Liver (tissue), 9 donors: ENCODE results near the gene TIPRL. TPM values are rescaled to one million over a fixed set of nuclear protein-coding genes. Genes with fewer than 3 reads are reported as not detected.

Experiments used
- DNase-seq: peaks from one replicate; pipeline ENCODE4 v3.0.0-alpha.2; 2017; ENCODE audit warnings: low spot score
- H3K27ac ChIP-seq, 2 donors: one replicate each; pipeline ENCODE4 v1.7.0; 2013; ENCODE audit warnings: inconsistent platforms in 2 of 2, low read length in 2 of 2, control low read depth in 1 of 2, low read depth in 1 of 2, mild to moderate bottlenecking in 1 of 2
- H3K27me3 ChIP-seq, 4 donors: one replicate each; pipeline versions ENCODE4 v1.6.1 to v1.7.0; 2013; ENCODE audit warnings: low read length in 3 of 4, inconsistent platforms in 1 of 4, mild to moderate bottlenecking in 1 of 4, moderate library complexity in 1 of 4; ENCODE audit not compliant: control insufficient read depth in 4 of 4, insufficient read depth in 4 of 4
- H3K36me3 ChIP-seq, 4 donors: one replicate each; pipeline versions ENCODE4 v1.6.1 to v1.7.0; 2013; ENCODE audit warnings: low read length in 3 of 4, mild to moderate bottlenecking in 3 of 4, low read depth in 1 of 4, moderate library complexity in 1 of 4; ENCODE audit not compliant: control insufficient read depth in 4 of 4, insufficient read depth in 3 of 4
- H3K4me1 ChIP-seq, 4 donors: one replicate each; pipeline versions ENCODE4 v1.6.1 to v1.7.0; 2013; ENCODE audit warnings: low read length in 3 of 4, mild to moderate bottlenecking in 3 of 4, moderate library complexity in 1 of 4; ENCODE audit not compliant: control insufficient read depth in 4 of 4, insufficient read depth in 4 of 4
- H3K4me3 ChIP-seq, 3 donors: one replicate each; pipeline versions ENCODE4 v1.6.1 to v1.7.0; 2013; ENCODE audit warnings: low read length in 3 of 3, control low read depth in 1 of 3, low read depth in 1 of 3, mild to moderate bottlenecking in 1 of 3
- H3K9ac ChIP-seq, 2 donors: one replicate each; pipeline ENCODE4 v1.7.0; 2013; ENCODE audit warnings: low read length in 2 of 2, mild to moderate bottlenecking in 2 of 2, moderate library complexity in 2 of 2, control low read depth in 1 of 2, low read depth in 1 of 2
- H3K9me3 ChIP-seq, 4 donors: one replicate each; pipeline versions ENCODE4 v1.6.1 to v1.7.0; 2013; ENCODE audit warnings: low read length in 3 of 4; ENCODE audit not compliant: control insufficient read depth in 4 of 4
- EGR1 ChIP-seq, 2 donors: IDR thresholded peaks; 2 replicates each; pipeline ENCODE4 v1.6.1; 2016 to 2018; ENCODE audit warnings: antibody characterized with exemption in 2 of 2, low read depth in 2 of 2
- FOXA1 ChIP-seq: IDR thresholded peaks from 2 replicates; pipeline ENCODE4 v1.6.1; 2016; ENCODE audit warnings: antibody characterized with exemption
- GABPA ChIP-seq, 2 donors: IDR thresholded peaks in 1 of 2; conservative IDR thresholded peaks in 1 of 2; 2 replicates each; pipeline ENCODE4 v1.6.1; 2016; ENCODE audit warnings: antibody characterized with exemption in 2 of 2, mild to moderate bottlenecking in 1 of 2, moderate library complexity in 1 of 2
- HNF4A ChIP-seq, 2 donors: conservative IDR thresholded peaks; 2 replicates each; pipeline ENCODE4 v1.6.1; 2016; ENCODE audit warnings: antibody characterized with exemption in 2 of 2, mild to moderate bottlenecking in 2 of 2
- HNF4G ChIP-seq: IDR thresholded peaks from 2 replicates; pipeline ENCODE4 v1.6.1; 2016; ENCODE audit warnings: antibody characterized with exemption
- JUND ChIP-seq, 2 donors: IDR thresholded peaks; 2 replicates each; pipeline ENCODE4 v1.6.1; 2016; ENCODE audit warnings: antibody characterized with exemption in 2 of 2
- NR2F2 ChIP-seq: IDR thresholded peaks from 2 replicates; pipeline ENCODE4 v1.6.1; 2016; ENCODE audit warnings: antibody characterized with exemption
- RAD21 ChIP-seq, 2 donors: IDR thresholded peaks; 2 replicates each; pipeline ENCODE4 v1.6.1; 2016; ENCODE audit warnings: antibody characterized with exemption in 2 of 2, mild to moderate bottlenecking in 2 of 2
- RXRA ChIP-seq, 2 donors: IDR thresholded peaks; 2 replicates each; pipeline ENCODE4 v1.6.1; 2017 to 2018; ENCODE audit warnings: antibody characterized with exemption in 2 of 2, mild to moderate bottlenecking in 1 of 2
- SP1 ChIP-seq: IDR thresholded peaks from 2 replicates; pipeline ENCODE4 v1.6.1; 2018; ENCODE audit warnings: antibody characterized with exemption, mild to moderate bottlenecking
- TAF1 ChIP-seq: conservative IDR thresholded peaks from 2 replicates; pipeline ENCODE4 v1.6.1; 2016; ENCODE audit warnings: antibody characterized with exemption, mild to moderate bottlenecking
- YY1 ChIP-seq: IDR thresholded peaks from 2 replicates; pipeline ENCODE4 v1.6.1; 2016; ENCODE audit warnings: antibody characterized with exemption, mild to moderate bottlenecking
- WGBS: extraction: QIAGEN DNeasy Blood & Tissue Kit; methylation state at CpG from one replicate; pipeline ENCODE4 v1.1.7; 2013; 5-methylcytosine and 5-hydroxymethylcytosine counted together
- polyA plus RNA-seq, 2 donors: library from polyadenylated mRNA; stranded (reverse) in 1 of 2; unstranded in 1 of 2; fragments of 200-250 nt in 1 of 2; fragments of >200 nt in 1 of 2; fragmentation: Nextera tagmentation in 1 of 2; extraction: Ambion mirVana in 1 of 2; gene quantifications; one replicate each; pipeline versions ENCODE4 v1.2.1 to v1.2.3, GENCODE V29; 2013 to 2015
- total RNA-seq, 2 donors: library from RNA; depleted of rRNA; stranded (reverse); fragments of >200 nt; gene quantifications; one replicate each; pipeline ENCODE4 v1.2.3, GENCODE V29; 2014
- TF ChIP-seq, protein P1 (sequence below): IDR thresholded peaks from 2 replicates; pipeline ENCODE4 v1.6.1; 2016; ENCODE audit warnings: antibody characterized with exemption
- TF ChIP-seq, protein P2 (sequence below): fragments of 150-350 bp; IDR thresholded peaks from 2 replicates; pipeline ENCODE4 v1.5.1; 2017; ENCODE audit warnings: improper control_type of control experiment, low read depth, low read length; ENCODE audit not compliant: missing input control
- TF ChIP-seq, protein P3 (sequence below): IDR thresholded peaks from 2 replicates; pipeline ENCODE4 v1.6.1; 2016; ENCODE audit warnings: antibody characterized with exemption
- TF ChIP-seq, protein P4 (sequence below): IDR thresholded peaks from 2 replicates; pipeline ENCODE4 v1.6.1; 2016; ENCODE audit warnings: antibody characterized with exemption, mild to moderate bottlenecking
- donor health status: healthy.
- donor health status: healthy.
- donor health status: healthy.
- donor health status: healthy.
- donor health status: healthy.

The TIPRL gene
- total and polyA plus RNA-seq, 4 donors: 11.2 to 20.0 (median 13.0) TPM

DNA sequence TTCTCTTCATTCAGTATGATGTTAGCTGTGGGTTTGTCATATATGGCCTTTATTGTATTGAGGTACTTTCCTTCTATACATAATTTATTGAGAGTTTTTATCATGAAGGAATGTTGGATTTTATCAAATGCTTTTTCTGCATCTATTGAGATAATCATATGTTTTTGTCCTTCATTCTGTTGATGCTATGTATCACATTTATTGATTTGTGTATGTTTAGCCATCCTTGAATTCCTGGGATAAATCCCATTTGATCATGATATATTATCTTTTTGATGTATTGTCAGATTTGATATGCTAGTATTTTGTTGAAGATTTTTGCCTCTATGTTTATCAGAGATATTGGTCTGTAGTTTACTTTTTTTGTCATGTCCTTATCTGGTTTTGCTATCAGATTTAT lies 21.1 kb upstream of the TIPRL start:
- H3K9ac ChIP-seq: no peak overlapping the region
- DNase-seq: no peak

DNA sequence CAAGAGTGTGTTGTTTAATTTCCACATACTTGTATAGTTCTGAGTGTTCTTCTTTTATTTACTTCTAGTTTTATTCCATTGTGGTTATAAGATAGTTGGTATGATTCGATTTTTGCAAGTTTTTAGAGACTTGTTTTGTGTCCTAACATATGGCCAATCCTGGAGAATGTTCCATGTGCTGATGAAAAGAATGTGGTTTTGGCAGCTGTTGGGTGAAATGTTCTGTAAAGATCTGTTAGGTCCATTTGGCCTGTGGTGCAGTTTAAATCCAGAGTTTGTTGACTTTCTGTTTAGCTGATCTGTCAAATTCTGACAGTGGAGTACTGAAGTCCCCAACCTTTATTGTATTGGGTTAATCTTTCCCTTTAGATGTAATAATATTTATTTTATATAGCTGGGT lies 19.5 kb upstream of the TIPRL start:
- no peaks in the 10 kb centered on the region for H3K36me3 ChIP-seq
- DNase-seq: no peak
- H3K4me1 ChIP-seq: no peaks in the 10 kb centered on the region
- H3K27me3 ChIP-seq: no peaks in the 10 kb centered on the region
- H3K4me3 ChIP-seq: no peak overlapping the region
- peaks cover 0 to 11% (median 5%) of the 10 kb centered on the region in 4 donors for H3K9me3 ChIP-seq
- TF ChIP-seq, protein P1, sequence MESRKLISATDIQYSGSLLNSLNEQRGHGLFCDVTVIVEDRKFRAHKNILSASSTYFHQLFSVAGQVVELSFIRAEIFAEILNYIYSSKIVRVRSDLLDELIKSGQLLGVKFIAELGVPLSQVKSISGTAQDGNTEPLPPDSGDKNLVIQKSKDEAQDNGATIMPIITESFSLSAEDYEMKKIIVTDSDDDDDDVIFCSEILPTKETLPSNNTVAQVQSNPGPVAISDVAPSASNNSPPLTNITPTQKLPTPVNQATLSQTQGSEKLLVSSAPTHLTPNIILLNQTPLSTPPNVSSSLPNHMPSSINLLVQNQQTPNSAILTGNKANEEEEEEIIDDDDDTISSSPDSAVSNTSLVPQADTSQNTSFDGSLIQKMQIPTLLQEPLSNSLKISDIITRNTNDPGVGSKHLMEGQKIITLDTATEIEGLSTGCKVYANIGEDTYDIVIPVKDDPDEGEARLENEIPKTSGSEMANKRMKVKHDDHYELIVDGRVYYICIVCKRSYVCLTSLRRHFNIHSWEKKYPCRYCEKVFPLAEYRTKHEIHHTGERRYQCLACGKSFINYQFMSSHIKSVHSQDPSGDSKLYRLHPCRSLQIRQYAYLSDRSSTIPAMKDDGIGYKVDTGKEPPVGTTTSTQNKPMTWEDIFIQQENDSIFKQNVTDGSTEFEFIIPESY: no peak
- TF ChIP-seq RXRA (IDR thresholded peaks at IDR 0.05): no peak
- TF ChIP-seq JUND (IDR thresholded peaks at IDR 0.05): no peak
- TF ChIP-seq HNF4A (conservative IDR thresholded peaks at IDR 0.05): no peak
- no peak for TF ChIP-seq NR2F2
- no peak for TF ChIP-seq SP1
- TF ChIP-seq RAD21 (IDR thresholded peaks at IDR 0.05): no peak
- no peak for TF ChIP-seq TAF1
- no peak for TF ChIP-seq HNF4G
- WGBS: 37% methylated on average over 1 of the region's 1 CpG
- no peak overlapping the region for H3K27ac ChIP-seq
- no peak overlapping the region for H3K9ac ChIP-seq

More for the DNA sequence above, 21.1 kb upstream of the TIPRL start:
- no peaks in the 10 kb centered on the region for H3K36me3 ChIP-seq
- H3K27ac ChIP-seq: no peak overlapping the region
- no peaks in the 10 kb centered on the region for H3K27me3 ChIP-seq
- TF ChIP-seq RXRA (IDR thresholded peaks at IDR 0.05): no peak
- TF ChIP-seq, protein P1: no peak
- TF ChIP-seq HNF4G: no peak
- TF ChIP-seq RAD21 (IDR thresholded peaks at IDR 0.05): no peak
- TF ChIP-seq EGR1 (IDR thresholded peaks at IDR 0.05; ENCODE audit: low read depth in 2 of 2): no peak
- no peak for TF ChIP-seq TAF1
- no peak for TF ChIP-seq GABPA (IDR thresholded peaks at IDR 0.05 in 1 of 2, conservative IDR thresholded peaks at IDR 0.05 in 1 of 2)
- no peak for TF ChIP-seq FOXA1
- TF ChIP-seq, protein P2, sequence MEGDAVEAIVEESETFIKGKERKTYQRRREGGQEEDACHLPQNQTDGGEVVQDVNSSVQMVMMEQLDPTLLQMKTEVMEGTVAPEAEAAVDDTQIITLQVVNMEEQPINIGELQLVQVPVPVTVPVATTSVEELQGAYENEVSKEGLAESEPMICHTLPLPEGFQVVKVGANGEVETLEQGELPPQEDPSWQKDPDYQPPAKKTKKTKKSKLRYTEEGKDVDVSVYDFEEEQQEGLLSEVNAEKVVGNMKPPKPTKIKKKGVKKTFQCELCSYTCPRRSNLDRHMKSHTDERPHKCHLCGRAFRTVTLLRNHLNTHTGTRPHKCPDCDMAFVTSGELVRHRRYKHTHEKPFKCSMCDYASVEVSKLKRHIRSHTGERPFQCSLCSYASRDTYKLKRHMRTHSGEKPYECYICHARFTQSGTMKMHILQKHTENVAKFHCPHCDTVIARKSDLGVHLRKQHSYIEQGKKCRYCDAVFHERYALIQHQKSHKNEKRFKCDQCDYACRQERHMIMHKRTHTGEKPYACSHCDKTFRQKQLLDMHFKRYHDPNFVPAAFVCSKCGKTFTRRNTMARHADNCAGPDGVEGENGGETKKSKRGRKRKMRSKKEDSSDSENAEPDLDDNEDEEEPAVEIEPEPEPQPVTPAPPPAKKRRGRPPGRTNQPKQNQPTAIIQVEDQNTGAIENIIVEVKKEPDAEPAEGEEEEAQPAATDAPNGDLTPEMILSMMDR: no peak
- TF ChIP-seq, protein P3, sequence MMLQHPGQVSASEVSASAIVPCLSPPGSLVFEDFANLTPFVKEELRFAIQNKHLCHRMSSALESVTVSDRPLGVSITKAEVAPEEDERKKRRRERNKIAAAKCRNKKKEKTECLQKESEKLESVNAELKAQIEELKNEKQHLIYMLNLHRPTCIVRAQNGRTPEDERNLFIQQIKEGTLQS: no peak
- TF ChIP-seq, protein P4, sequence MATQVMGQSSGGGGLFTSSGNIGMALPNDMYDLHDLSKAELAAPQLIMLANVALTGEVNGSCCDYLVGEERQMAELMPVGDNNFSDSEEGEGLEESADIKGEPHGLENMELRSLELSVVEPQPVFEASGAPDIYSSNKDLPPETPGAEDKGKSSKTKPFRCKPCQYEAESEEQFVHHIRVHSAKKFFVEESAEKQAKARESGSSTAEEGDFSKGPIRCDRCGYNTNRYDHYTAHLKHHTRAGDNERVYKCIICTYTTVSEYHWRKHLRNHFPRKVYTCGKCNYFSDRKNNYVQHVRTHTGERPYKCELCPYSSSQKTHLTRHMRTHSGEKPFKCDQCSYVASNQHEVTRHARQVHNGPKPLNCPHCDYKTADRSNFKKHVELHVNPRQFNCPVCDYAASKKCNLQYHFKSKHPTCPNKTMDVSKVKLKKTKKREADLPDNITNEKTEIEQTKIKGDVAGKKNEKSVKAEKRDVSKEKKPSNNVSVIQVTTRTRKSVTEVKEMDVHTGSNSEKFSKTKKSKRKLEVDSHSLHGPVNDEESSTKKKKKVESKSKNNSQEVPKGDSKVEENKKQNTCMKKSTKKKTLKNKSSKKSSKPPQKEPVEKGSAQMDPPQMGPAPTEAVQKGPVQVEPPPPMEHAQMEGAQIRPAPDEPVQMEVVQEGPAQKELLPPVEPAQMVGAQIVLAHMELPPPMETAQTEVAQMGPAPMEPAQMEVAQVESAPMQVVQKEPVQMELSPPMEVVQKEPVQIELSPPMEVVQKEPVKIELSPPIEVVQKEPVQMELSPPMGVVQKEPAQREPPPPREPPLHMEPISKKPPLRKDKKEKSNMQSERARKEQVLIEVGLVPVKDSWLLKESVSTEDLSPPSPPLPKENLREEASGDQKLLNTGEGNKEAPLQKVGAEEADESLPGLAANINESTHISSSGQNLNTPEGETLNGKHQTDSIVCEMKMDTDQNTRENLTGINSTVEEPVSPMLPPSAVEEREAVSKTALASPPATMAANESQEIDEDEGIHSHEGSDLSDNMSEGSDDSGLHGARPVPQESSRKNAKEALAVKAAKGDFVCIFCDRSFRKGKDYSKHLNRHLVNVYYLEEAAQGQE: no peak
- no peak for TF ChIP-seq YY1
- no peak for TF ChIP-seq JUND (IDR thresholded peaks at IDR 0.05)
- no peak for TF ChIP-seq SP1
- no peak for TF ChIP-seq HNF4A (conservative IDR thresholded peaks at IDR 0.05)
- no peak for TF ChIP-seq NR2F2
- no peaks in the 10 kb centered on the region for H3K4me1 ChIP-seq
- peaks cover 0 to 11% (median 5%) of the 10 kb centered on the region in 4 donors for H3K9me3 ChIP-seq
- H3K4me3 ChIP-seq: no peak overlapping the region
